HepG2 (cell line): ENCODE measurements around the gene TMEM8B. TPM values are rescaled to one million over a fixed set of nuclear protein-coding genes. Genes with fewer than 3 reads are reported as not detected.

Experiments used
- ARID4A ChIP-seq: sonication (generic); formaldehyde crosslinking; IDR thresholded peaks from 2 replicates; pipeline ENCODE4 v1.5.0; 2020; ENCODE audit warnings: mild to moderate bottlenecking, missing genetic modification reagents, borderline replicate concordance
- BRD4 ChIP-seq: sonication (generic); formaldehyde crosslinking; IDR thresholded peaks from 2 replicates; pipeline ENCODE4 v1.4.0; 2020; ENCODE audit warnings: missing genetic modification reagents
- ETV6 ChIP-seq: sonication (generic); formaldehyde crosslinking; conservative IDR thresholded peaks from 2 replicates; pipeline ENCODE4 v1.4.0; 2020; ENCODE audit warnings: missing genetic modification reagents
- FOXP1 ChIP-seq, 2 experiments: fragments of 450-650 bp in 1 of 2; IDR thresholded peaks; 2 replicates each; pipeline ENCODE4 v1.6.1; 2017 to 2018; ENCODE audit warnings: antibody characterized with exemption in 1 of 2
- FOXP4 ChIP-seq: sonication (generic); formaldehyde crosslinking; IDR thresholded peaks from 2 replicates; pipeline ENCODE4 v1.4.0; 2020; ENCODE audit warnings: missing genetic modification reagents
- HMGXB3 ChIP-seq: sonication (generic); formaldehyde crosslinking; IDR thresholded peaks from 2 replicates; pipeline ENCODE4 v1.4.0; 2020; ENCODE audit warnings: missing genetic modification reagents, borderline replicate concordance
- HMGXB4 ChIP-seq, 2 experiments: sonication (generic) in 1 of 2; formaldehyde crosslinking in 1 of 2; IDR thresholded peaks; 2 replicates each; pipeline versions ENCODE4 v1.4.0 to v1.6.1; 2018 to 2020; ENCODE audit warnings: missing genetic modification reagents in 2 of 2, borderline replicate concordance in 1 of 2, low read depth in 1 of 2, mild to moderate bottlenecking in 1 of 2, missing biosample characterization in 1 of 2
- NKX3-1 ChIP-seq: sonication (generic); formaldehyde crosslinking; IDR thresholded peaks from 2 replicates; pipeline ENCODE4 v1.5.0; 2020; ENCODE audit warnings: missing genetic modification reagents
- TFDP2 ChIP-seq: sonication (generic); formaldehyde crosslinking; IDR thresholded peaks from 2 replicates; pipeline ENCODE4 v1.4.0; 2020; ENCODE audit warnings: missing genetic modification reagents
- ZBTB25 ChIP-seq: IDR thresholded peaks from 2 replicates; pipeline ENCODE4 v1.6.1; 2018; ENCODE audit warnings: missing genetic modification reagents
- ZNF549 ChIP-seq: sonication (generic); formaldehyde crosslinking; IDR thresholded peaks from 2 replicates; pipeline ENCODE4 v1.5.0; 2020; ENCODE audit warnings: missing genetic modification reagents
- ZNF768 ChIP-seq: sonication (generic); formaldehyde crosslinking; IDR thresholded peaks from 2 replicates; pipeline ENCODE4 v1.4.0; 2020; ENCODE audit warnings: missing genetic modification reagents
- polyA plus RNA-seq, 8 experiments: library from polyadenylated mRNA; depleted of rRNA in 3 of 8; stranded (reverse) in 7 of 8; unstranded in 1 of 8; fragments of >200 nt; fragmentation: Illumina TruSeq in 4 of 8; extraction: Trizol in 4 of 8; gene quantifications; 2 replicates each; pipeline versions ENCODE4 v1.2.1 to v1.2.3, GENCODE V29; 2011 to 2016; ENCODE audit warnings: low read depth in 4 of 8, missing spikeins in 1 of 8, mixed read lengths in 1 of 8; ENCODE audit not compliant: insufficient read depth in 1 of 8
- total RNA-seq, 5 experiments: library from RNA; depleted of rRNA; stranded (reverse); fragments of >200 nt; fragmentation: Illumina TruSeq; extraction: Trizol; gene quantifications; 2 replicates each; pipeline ENCODE4 v1.2.3, GENCODE V29; 2016; ENCODE audit warnings: low read depth in 1 of 5

TMEM8B gene
- total and polyA plus RNA-seq, 2 of the 13 experiments (the other 11 are each of a cell fraction or from before 2014, with no cell fraction given) = 2.1 to 2.7 TPM

GRCh38 chr9:35814841-35815543, 14.0 kb upstream of the TMEM8B start, which contains the start of gene HINT2 (continued):
- TF ChIP-seq FOXP4 (CRISPR knock-in tag) = no peak
- peak; percentile 49 for TF ChIP-seq ARID4A (CRISPR knock-in tag)
- TF ChIP-seq TFDP2 (CRISPR knock-in tag) = peak; percentile 50; the same call in 1 of the 2 replicates
- TF ChIP-seq ZNF549 = no peak
- no peak for TF ChIP-seq ZBTB25 (CRISPR knock-in tag)
- TF ChIP-seq HMGXB3 (CRISPR knock-in tag) = no peak
- peak; percentile 74; the same call in 1 of the 2 replicates for TF ChIP-seq BRD4 (CRISPR knock-in tag)
- peak; percentile 12 to 82; a peak in 3 of 4 replicates for TF ChIP-seq HMGXB4 (CRISPR knock-in tag; IDR thresholded peaks at IDR 0.05; ENCODE audit: borderline replicate concordance in 1 of 2, low read depth in 1 of 2)
- peak; percentile 73; the same call in 1 of the 2 replicates for TF ChIP-seq ETV6 (CRISPR knock-in tag)
- TF ChIP-seq NKX3-1 (CRISPR knock-in tag) = peak; percentile 75
- peak; percentile 82; the same call in 1 of the 2 replicates for TF ChIP-seq ZNF768 (CRISPR knock-in tag)
- TF ChIP-seq FOXP1 (IDR thresholded peaks at IDR 0.05) = no peak
- no peak for TF ChIP-seq FOXP1 (CRISPR knock-in tag; IDR thresholded peaks at IDR 0.05)
